ENCODE measurements around the gene SLC9C2.
"Not testable (repeated sequence)": the region's sequence is repeated elsewhere in the genome, so short reads cannot be mapped to it uniquely, and the experiment has no call there.

SLC9C2 gene

DNA sequence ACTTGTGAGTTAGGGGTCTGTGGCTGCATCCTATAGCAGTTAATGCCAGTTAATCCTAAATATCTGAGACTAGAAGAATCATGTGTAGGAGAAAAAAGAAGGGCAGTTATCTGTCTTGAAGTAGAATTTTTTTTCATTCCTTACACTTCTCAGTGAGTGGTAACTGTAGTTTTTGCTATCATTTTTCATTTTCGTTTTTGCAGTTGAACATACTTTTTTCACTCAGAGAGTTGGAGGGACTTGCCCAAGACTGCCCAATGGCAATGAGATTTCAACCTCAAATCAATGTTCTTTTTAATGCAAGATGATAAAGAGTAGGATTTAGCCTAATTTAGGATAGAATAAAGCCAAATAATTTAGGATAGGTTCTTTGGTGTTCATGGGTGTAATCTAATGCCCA lies 120.2 kb downstream of the SLC9C2 start:
- DNase-seq: no peak

DNA sequence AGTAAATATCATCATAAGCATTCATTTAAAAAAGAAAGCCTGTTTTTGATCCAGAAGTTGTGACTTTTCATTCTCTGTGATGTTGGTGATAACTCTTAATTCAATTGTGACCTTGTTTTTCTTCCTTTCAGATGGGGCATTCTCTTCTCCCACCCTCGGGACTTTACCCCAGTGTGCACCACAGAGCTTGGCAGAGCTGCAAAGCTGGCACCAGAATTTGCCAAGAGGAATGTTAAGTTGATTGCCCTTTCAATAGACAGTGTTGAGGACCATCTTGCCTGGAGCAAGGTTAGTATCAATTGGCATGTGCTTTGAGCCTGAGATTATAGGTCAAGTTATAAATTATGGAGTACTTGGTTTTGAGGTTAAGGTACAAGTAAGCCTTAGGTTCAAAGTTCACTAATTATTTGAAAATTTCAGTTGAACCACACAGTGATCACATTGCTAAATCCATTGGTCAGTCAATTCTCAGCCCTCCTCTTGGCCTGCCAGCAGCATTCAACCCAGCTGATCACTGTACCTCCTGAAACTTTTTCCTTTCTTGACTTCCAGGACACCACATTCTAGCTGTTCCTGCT lies 121.6 kb downstream of the SLC9C2 start:
- DNase-seq: no peak

DNA sequence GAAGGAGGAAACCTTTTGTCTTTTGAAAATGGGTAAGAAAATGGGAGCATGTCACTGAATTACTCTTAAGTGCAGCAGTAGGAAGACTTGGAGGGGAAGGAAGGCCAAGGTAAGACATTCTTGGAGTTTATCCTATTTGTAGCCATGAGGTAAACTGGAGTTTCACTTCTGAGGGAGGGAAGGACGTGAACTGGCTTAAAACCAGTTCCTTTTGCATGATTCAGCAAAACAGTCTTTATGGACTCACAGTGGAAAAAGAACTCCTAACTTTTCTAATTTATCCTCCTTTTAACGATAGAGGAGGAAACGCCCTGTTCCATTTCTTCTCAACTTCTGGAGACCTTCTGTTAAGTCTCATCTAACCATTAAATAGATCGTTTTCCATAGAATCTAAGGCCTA lies 123.2 kb downstream of the SLC9C2 start:
- DNase-seq: no peak

DNA sequence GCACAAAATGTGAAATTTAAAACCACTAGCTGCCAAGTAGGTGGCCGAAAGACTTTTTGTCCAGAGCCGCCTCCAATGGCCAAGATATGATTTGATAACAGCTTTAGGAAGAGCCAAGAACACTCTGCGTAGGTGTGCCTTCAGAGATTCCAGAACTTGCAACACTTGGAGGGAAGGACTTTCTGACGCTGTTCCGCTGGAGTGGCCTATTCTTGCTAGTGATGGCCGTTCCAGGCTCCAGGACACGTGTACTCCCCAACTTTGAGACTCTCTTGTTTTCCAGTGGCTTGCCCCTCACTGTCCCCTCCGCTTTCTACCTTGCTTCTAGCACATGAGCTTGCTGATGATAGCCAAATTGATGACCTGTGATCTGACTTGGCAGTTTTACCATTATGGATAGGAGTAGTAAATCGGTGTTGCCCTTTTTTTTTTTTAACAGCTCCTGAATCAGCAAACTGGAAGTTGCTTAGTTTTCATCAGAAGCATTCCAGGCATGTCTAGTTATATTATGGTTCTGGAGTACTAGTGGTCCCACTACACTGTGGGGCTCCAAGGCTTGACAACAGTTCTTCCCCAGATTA lies 124.7 kb downstream of the SLC9C2 start:
- no peak for DNase-seq

DNA sequence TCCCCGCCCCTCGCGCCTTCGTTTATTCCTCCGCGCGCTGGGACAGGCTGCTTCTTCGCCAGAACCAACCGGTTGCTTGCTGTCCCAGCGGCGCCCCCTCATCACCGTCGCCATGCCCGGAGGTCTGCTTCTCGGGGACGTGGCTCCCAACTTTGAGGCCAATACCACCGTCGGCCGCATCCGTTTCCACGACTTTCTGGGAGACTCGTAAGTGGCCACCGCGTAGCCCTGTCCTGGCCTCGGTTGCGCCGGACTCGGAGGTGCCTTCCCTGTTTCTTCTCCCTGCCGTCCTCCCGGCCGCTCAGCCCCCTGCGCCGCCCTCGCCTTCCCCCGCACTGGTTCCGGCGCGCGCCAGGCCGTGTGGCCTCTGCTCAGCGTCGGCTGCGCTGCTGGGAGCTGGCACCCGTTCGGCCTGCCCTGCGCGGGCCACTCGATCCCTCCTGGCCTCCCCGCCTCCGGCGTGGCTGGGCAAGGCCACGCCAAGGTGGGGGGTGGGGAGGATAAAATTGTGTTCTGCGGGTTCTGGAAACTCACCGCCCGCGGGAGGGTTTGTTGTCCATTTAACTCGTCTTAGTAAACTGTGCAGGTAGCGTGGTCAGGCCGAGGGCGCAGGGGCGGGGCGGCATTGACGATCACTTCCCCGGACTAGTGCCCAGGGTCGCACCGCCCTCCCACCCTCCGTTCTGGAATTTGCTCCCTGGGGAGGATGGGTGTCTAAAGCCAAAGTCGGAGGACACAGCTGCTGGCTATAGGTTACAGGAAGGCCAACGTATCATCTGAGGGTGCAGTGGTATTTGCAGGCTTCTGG lies 125.4 kb downstream of the SLC9C2 start, which contains the start of gene PRDX6:
TSS of gene PRDX6 (plus strand) at position 50 of the 808 bp plus-strand sequence. CDS start at position 113, 63 bp downstream.
- DNase-seq: peak; percentile 86

DNA sequence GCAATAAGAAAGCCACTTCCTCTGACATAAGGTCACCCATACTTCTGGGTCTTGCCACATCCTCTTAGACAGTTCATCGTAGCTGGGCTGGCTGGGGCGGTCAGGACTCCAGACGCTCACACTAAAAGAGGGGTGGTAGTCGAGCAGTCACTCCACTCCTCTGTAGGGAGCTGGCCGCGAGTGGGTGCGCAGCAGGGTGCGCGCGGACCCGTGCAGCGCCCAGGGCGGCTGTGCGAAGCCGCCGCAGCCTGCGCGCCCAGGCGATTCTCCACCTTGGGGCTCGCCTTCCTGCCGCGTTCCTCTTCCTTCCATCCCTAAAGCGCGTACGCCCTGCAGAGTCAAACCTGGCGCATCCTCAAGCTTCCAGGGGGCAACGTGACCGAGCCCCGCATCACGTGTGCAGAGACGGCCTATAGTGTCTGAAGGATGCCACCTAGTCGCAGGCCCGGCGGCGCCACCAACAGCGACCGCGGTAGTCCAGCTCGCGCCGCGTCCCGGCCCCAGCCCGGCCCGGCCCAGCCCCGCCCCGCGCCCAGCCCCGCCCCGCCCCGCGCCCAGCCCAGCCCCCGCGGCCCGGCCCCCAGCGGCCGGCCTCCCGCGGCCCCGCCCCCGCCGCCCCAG lies 126.1 kb downstream of the SLC9C2 start:
- DNase-seq: peak; percentile 86

DNA sequence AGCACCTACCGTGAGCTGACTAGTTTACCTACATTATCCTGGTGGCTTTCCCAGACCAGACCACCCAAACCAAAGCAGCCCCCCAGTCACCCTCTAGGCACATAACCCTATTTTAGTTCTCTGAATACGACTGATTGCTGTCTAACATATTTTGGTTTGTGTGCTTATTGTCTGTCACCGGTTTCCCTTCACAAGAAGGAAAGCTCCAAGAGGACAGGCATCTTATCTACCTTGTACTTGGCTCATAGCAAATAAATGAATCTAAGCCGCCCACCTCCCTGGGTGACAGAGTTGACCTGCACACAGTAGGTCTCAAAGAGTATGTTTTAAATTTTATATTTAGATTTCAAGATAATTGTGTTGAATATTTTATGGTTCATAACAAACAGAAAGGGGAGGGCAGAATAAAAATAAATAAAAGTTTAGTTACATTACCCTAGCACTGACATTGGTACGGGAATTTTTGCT lies 126.6 kb downstream of the SLC9C2 start:
- no peak for DNase-seq

DNA sequence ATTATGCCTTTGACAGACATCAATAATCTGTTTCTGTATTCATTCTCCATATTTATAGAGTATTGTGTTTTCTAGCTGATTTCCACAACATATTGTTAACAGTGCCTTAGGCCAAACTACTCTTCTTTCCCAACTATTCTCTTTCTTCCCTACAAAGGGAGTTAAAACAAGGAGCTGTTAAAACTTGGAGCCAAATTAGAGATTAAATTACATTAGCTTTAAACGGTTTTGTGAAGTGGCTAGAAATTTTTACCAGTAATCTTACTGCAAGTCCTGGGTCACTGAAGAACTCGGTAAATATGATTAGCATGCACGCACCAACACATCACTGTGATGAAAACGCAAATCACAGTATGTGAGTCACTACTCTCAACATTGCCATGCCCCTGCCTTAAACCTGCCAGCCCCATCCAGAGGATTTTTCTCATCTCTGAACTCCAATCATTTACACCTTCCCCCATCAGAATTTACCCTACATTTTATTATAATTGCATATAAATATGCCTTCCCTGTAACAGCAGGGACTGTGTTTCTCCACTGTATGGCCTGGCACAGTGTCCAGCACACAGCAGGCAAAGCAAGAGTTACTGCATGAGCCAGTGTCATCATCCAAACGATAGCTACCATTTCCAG lies 127.2 kb downstream of the SLC9C2 start:
- DNase-seq: no peak

DNA sequence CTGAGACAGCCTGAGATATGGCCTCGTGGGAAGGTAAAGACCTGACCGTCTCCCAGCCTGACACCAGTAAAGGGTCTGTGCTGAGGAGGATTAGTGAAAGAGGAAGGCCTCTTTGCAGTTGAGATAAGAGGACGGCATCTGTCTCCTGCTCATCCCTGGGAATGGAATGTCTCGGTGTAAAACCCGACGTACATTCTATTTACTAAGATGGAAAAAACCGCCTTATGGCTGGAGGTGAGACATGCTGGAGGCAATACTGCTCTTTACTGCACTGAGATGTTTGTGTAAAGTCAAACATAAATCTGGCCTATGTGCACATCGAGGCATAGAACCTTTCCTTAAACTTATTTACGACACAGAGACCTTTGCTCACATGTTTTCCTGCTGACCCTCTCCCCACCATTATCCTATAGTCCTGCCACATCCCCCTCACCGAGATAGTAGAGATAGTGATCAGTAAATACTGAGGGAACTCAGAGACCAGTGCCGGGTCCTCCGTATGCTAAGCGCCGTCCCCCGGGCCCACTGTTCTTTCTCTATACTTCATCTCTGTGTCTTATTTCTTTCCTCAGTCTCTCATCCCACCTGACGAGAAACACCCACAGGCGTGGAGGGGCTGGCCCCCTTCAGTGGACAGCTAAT lies 128.0 kb downstream of the SLC9C2 start:
- DNase-seq: not testable (repeated sequence)

DNA sequence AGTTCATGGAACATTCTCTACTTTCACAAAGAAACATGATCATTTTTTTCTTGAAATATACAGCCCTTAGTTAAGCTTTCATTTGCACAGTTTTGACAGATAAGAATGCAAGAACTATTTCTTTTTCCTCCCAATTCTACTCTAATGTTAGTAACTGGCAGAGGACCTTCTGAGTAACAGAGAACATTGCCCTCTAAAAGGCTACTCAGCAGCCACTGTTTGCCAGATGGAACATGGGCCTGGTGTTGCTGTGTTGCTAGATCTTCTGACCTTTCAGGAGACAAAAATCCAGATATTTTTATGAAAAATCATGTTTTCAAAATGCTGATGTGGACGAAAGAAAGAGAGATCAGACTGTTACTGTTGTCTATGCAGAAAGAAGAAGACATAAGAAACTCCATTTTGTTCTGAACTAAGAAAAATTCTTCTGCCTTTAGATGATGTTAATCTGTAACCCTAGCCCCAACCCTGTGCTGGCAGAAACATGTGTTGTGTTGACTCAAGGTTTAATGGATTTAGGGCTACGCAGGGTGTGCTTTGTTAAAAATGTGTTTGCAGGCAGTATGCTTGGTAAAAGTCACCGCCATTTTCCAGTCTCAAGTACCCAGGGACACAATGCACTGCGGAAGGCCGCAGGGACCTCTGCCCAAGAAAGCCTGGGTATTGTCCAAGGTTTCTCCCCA lies 128.6 kb downstream of the SLC9C2 start:
- DNase-seq: no peak

DNA sequence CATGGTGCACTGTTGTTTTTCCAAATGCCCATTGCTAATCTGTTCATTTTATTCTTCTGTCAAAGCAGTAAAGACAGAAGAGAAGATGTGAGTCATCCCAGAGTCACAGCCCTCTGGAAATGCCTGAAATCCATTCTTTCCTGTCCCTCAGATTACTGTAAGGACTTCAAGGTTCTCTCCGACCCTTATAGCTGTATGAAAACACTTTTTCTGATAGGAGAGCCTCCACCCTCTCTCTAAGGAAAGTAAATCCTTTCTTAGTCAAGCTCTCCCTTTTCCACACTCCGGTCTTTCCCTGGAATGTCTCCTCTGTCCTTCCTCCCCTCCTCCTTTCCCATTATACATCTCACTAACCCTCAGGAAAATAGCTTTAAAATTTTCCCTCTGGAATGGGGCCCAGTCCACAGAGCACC lies 129.3 kb downstream of the SLC9C2 start:
- no peak for DNase-seq

DNA sequence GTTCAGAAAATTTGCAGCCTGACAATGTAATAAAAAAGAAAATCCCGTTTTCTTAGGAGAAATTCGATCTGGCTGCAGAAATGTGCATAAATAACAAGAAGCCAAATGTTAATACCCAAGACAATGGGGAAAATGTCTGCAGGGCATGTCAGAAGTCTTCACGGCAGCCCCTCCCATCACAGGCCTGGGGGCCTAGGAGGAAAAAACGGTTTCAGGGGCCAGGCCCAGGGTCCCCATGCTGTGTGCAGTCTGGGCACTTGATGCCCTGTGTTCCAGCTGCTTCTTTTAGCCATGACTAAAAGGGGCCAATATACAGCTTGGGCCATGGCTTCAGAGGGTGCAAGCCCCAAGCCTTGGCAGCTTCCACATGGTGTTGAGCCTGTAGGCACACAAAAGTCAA lies 132.3 kb downstream of the SLC9C2 start:
- DNase-seq: no peak

DNA sequence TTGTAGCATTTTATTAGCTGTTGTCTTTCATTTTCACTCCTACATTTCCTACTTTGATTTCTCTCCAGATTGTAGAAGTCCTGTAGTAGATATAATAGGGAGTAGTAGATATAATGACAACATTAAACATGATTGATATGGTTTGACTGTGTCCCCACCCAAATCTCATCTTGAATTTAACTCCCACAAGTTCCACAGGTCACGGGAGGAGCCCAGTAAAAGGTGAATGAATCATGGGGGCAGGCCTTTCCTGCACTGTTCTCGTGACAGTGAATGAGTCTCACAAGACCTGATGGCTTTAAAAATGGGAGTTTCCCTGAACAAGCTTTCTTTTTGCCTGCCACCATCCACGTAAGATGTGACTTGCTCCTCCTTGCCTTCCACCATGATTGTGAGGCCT lies 133.2 kb downstream of the SLC9C2 start:
- no peak for DNase-seq

DNA sequence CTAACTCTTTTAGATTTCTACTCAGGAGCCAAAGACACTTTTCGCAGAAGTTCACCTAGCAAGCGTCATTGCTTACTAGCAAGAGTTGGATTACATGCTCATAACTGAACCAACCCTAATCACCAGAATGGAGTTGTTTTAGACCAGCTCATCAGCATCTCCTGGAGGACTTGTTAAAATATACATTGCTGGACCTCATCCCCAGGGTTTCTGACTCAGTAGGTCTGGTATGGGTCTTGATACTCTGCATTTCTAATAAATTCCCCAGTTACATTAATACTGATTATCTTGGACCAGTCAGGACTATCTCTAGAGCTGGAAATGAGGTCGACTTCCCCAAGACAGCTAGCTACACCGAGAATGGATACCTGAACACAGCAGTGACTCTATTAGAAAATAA lies 135.4 kb downstream of the SLC9C2 start:
- DNase-seq: no peak

DNA sequence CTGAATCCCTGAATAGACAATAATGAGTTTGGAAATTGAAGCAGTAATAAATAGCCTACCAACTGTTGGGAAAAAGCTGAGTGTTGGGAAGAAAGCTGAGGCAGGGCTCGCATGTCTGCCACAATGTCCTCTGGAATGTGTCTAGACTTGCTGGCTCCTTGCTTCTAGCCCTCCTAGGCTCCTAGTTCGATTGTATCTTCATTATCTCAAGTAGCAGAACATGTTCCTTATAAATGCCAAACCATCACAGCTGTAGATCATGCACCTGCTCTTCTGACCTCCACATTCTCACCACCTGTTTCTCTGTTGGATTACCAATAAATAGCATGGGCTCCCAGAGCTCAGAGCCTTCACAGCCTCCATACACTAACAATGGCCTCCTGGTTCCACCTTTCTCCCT lies 138.7 kb downstream of the SLC9C2 start:
- DNase-seq: not testable (repeated sequence)

DNA sequence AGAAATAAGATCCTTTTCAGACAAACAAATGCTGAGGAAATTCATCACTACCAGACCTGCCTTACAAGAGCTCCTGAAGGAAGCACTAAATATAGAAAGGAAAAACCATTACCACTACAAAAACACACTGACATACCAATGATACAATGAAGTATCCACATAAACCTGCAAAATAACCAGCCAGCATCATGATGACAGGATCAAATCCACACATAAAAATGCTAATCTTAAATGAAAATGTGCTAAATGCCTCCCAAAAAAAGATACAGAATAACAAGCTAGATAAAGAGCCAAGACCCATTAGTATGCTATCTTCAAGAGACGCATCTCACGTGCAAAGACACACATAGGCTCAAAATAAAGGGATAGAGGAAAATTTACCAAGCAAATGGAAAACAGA lies 140.2 kb downstream of the SLC9C2 start:
- DNase-seq: not testable (repeated sequence)

DNA sequence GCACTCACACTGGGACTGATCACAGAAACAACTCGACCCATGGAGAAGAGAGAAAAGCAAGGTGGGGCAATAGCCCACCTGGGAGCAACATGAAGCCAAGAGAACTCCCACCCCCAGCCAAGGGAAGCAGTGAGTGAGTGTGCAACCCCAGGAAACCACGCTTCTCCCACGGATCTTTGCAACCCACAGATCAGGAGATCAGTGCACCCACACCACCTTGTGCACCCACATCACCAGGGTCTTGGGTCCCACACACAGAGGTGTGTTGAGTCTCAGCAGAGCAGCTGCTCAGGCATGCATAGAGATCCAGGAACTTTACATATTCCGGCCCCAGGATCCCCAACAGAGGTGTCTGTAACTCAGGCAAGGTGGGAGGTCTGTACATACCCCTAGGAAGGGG lies 143.0 kb downstream of the SLC9C2 start:
- DNase-seq: no peak

DNA sequence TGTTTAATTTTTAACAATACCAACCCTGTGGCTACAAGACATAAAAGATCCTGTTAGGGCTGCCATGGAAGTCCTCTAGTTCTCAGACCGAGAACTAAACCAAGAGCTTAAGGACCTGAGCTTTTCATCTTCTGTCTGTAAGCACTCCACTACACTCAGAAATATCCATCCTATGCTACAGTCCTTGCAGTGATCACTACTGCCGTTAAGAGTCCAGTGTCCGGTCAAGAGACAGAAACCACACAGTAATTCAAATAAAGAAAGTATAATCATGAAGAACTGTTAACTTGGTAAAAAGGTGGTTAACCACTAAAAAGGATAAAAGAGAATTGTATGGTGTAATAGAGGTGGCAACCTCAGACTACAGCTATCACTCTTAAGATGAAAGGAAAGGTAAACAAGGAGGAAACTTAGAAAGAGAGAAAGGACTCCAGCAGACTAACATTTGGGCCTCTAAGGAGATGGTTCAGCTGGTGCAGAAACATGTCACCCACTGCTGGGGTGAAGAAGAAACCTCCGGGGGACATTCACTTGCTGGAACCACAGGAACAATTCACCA lies 147.8 kb downstream of the SLC9C2 start:
- no peak for DNase-seq

DNA sequence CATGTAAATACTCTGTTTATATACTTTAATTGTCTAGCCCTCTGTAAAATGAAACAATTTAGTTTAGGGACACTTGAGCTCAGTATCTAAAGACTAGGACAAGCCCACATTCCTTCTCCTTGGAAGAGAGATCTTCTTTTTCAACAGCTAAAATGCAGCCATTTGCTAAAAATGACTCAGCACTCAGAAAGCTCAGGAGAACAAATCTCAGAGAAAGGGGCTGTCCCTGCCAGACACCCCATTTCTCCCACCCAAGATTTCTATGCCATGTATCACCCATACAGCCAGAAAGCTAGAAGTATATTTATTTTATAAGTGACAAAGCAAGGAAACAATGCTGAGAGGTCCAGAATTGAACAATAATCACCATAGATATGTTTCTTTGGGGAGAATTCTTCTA lies 148.9 kb downstream of the SLC9C2 start:
- no peak for DNase-seq

DNA sequence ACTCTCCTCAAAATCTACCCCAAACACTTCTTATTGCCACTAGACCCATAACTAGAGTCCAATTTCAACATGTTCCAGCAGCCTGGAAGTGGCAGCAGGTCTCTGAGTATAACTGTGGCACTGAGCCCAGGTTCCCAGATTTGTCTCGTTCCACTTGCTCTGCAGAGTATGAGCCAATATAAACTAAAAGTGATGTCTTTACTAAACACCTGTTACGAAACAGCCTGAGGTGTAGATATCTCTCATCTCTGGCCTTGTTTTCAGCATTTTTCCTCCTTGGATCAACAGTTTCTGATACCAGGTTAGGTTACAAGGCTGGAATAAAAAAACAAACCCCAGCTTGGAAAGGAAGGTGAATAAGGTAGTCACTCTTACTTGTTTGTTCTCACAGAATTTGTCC lies 150.9 kb downstream of the SLC9C2 start:
- no peak for DNase-seq

Measured in GDM1 (cell line).